ENCODE data around the gene UFC1. TPM values are rescaled to one million over a fixed set of nuclear protein-coding genes. Genes with fewer than 3 reads are reported as not detected.
A peak's percentile ranks its signal among the peaks of the same experiment; 100 is the strongest.

UFC1 gene
- total and polyA plus RNA-seq, 2 of the 13 experiments (the other 11 are each of a cell fraction or from before 2014, with no cell fraction given) = 72.8 to 85.2 TPM

- TF ChIP-seq CAMTA2 (CRISPR knock-in tag; IDR thresholded peaks at IDR 0.05; ENCODE audit: borderline replicate concordance) = peak; percentile 38; the same call in 1 of the 2 replicates
- no peak for TF ChIP-seq FOXM1 (CRISPR knock-in tag; IDR thresholded peaks at IDR 0.05)
- peak; percentile 81 for TF ChIP-seq ATF7-NPFF (CRISPR knock-in tag; IDR thresholded peaks at IDR 0.05; ENCODE audit: low read depth)
- 0 out of 2 replicates have a peak, but pooled peaks have one; percentile 35 for TF ChIP-seq KDM6A (CRISPR knock-in tag; IDR thresholded peaks at IDR 0.05; ENCODE audit: low read depth)
- peak; percentile 66; the same call in 1 of the 2 replicates for TF ChIP-seq ZNF335 (CRISPR knock-in tag; IDR thresholded peaks at IDR 0.05)
- no peak for TF ChIP-seq ZKSCAN5 (CRISPR knock-in tag; IDR thresholded peaks at IDR 0.05)
- TF ChIP-seq ZNF749 (CRISPR knock-in tag; IDR thresholded peaks at IDR 0.05; ENCODE audit: borderline replicate concordance) = 0 out of 2 replicates have a peak, but pooled peaks have one; percentile 26
- no peak for TF ChIP-seq IKZF1 (IDR thresholded peaks at IDR 0.05)
- peak; percentile 71; the same call in 1 of the 2 replicates for TF ChIP-seq ZNF205 (CRISPR knock-in tag; IDR thresholded peaks at IDR 0.05)
- peak; percentile 87; the same call in 1 of the 2 replicates for TF ChIP-seq KDM5B (CRISPR knock-in tag; IDR thresholded peaks at IDR 0.05; ENCODE audit: borderline replicate concordance)
- TF ChIP-seq TCF7 (IDR thresholded peaks at IDR 0.05; ENCODE audit: low read depth) = no peak
- TF ChIP-seq ZNF740 (CRISPR knock-in tag; IDR thresholded peaks at IDR 0.05) = no peak
- TF ChIP-seq ZNF652 (CRISPR knock-in tag; IDR thresholded peaks at IDR 0.05; ENCODE audit: borderline replicate concordance, low read depth) = no peak
- no peak for TF ChIP-seq KDM1A (CRISPR knock-in tag; IDR thresholded peaks at IDR 0.05)
- no peak for TF ChIP-seq ELK4 (CRISPR knock-in tag; IDR thresholded peaks at IDR 0.05; ENCODE audit: borderline replicate concordance)
- TF ChIP-seq IKZF5 (CRISPR knock-in tag; IDR thresholded peaks at IDR 0.05) = peak; percentile 78; the same call in 1 of the 2 replicates
- no peak for TF ChIP-seq ZNF260 (CRISPR knock-in tag; IDR thresholded peaks at IDR 0.05; ENCODE audit: borderline replicate concordance, low read depth)
- TF ChIP-seq MLLT10 (CRISPR knock-in tag; IDR thresholded peaks at IDR 0.05) = no peak
- TF ChIP-seq, protein P1, sequence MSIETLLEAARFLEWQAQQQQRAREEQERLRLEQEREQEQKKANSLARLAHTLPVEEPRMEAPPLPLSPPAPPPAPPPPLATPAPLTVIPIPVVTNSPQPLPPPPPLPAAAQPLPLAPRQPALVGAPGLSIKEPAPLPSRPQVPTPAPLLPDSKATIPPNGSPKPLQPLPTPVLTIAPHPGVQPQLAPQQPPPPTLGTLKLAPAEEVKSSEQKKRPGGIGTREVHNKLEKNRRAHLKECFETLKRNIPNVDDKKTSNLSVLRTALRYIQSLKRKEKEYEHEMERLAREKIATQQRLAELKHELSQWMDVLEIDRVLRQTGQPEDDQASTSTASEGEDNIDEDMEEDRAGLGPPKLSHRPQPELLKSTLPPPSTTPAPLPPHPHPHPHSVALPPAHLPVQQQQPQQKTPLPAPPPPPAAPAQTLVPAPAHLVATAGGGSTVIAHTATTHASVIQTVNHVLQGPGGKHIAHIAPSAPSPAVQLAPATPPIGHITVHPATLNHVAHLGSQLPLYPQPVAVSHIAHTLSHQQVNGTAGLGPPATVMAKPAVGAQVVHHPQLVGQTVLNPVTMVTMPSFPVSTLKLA (IDR thresholded peaks at IDR 0.05) = no peak
- no peak for TF ChIP-seq GTF3A (CRISPR knock-in tag; conservative IDR thresholded peaks at IDR 0.05)
- TF ChIP-seq, protein P2, sequence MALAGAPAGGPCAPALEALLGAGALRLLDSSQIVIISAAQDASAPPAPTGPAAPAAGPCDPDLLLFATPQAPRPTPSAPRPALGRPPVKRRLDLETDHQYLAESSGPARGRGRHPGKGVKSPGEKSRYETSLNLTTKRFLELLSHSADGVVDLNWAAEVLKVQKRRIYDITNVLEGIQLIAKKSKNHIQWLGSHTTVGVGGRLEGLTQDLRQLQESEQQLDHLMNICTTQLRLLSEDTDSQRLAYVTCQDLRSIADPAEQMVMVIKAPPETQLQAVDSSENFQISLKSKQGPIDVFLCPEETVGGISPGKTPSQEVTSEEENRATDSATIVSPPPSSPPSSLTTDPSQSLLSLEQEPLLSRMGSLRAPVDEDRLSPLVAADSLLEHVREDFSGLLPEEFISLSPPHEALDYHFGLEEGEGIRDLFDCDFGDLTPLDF (CRISPR knock-in tag; IDR thresholded peaks at IDR 0.05) = peak; percentile 73; the same call in 1 of the 2 replicates
- TF ChIP-seq ZNF775 (CRISPR knock-in tag; IDR thresholded peaks at IDR 0.05; ENCODE audit: borderline replicate concordance) = no peak; the same call in 1 of the 2 replicates
- TF ChIP-seq KLF9 (CRISPR knock-in tag; IDR thresholded peaks at IDR 0.05; ENCODE audit: low read depth) = peak; percentile 82; the same call in 1 of the 2 replicates
- no peak for TF ChIP-seq SP140L (CRISPR knock-in tag; IDR thresholded peaks at IDR 0.05; ENCODE audit: borderline replicate concordance)
- 0 out of 2 replicates have a peak, but pooled peaks have one; percentile 37 for TF ChIP-seq ZNF292 (CRISPR knock-in tag; IDR thresholded peaks at IDR 0.05; ENCODE audit: borderline replicate concordance, low read depth)
Measured at GRCh38 chr1:161117759-161118581, 35.8 kb upstream of the UFC1 start, which contains the start of the genes NIT1 and PFDN2 (continued).

Measured in HepG2 (cell line).